Parathyroid adenoma (tissue), 2 donors: Measurements from ENCODE around the gene ARFGAP3.

Source experiments
- H2AFZ ChIP-seq: fragments of 300-600 bp; sonication (generic); one replicate; pipeline ENCODE4 v1.7.0; 2017; ENCODE audit warnings: antibody characterized with exemption, mild to moderate bottlenecking
- H3K27ac ChIP-seq: fragments of 300-600 bp; sonication (generic); one replicate; pipeline ENCODE4 v1.7.0; 2017
- H3K27me3 ChIP-seq: fragments of 300-600 bp; sonication (generic); one replicate; pipeline ENCODE4 v1.7.0; 2017; ENCODE audit warnings: low read length; ENCODE audit not compliant: control insufficient read depth, insufficient read depth
- H3K36me3 ChIP-seq: fragments of 300-600 bp; sonication (generic); one replicate; pipeline ENCODE4 v1.7.0; 2017; ENCODE audit warnings: low read length; ENCODE audit not compliant: control insufficient read depth, insufficient read depth
- H3K4me1 ChIP-seq: fragments of 300-600 bp; sonication (generic); one replicate; pipeline ENCODE4 v1.7.0; 2017; ENCODE audit warnings: control low read depth
- H3K4me2 ChIP-seq: fragments of 300-600 bp; sonication (generic); one replicate; pipeline ENCODE4 v1.7.0; 2017; ENCODE audit warnings: low read length
- H3K4me3 ChIP-seq: fragments of 300-600 bp; sonication (generic); one replicate; pipeline ENCODE4 v1.7.0; 2017; ENCODE audit warnings: low read depth, low read length
- H3K79me2 ChIP-seq: fragments of 300-600 bp; sonication (generic); one replicate; pipeline ENCODE4 v1.7.0; 2017; ENCODE audit warnings: control low read depth
- H3K9ac ChIP-seq: fragments of 300-600 bp; sonication (generic); one replicate; pipeline ENCODE4 v1.7.0; 2017; ENCODE audit warnings: mild to moderate bottlenecking
- H3K9me3 ChIP-seq: fragments of 300-600 bp; sonication (generic); one replicate; pipeline ENCODE4 v1.7.0; 2017; ENCODE audit warnings: low read length; ENCODE audit not compliant: control insufficient read depth
- TF ChIP-seq, protein P1 (sequence below): fragments of 300-600 bp; sonication (generic); IDR thresholded peaks from one replicate; pipeline ENCODE4 v1.7.0; 2017; ENCODE audit warnings: antibody characterized with exemption, mild to moderate bottlenecking
- donor health status: primary hyperparathyroidism.

The ARFGAP3 gene

DNA sequence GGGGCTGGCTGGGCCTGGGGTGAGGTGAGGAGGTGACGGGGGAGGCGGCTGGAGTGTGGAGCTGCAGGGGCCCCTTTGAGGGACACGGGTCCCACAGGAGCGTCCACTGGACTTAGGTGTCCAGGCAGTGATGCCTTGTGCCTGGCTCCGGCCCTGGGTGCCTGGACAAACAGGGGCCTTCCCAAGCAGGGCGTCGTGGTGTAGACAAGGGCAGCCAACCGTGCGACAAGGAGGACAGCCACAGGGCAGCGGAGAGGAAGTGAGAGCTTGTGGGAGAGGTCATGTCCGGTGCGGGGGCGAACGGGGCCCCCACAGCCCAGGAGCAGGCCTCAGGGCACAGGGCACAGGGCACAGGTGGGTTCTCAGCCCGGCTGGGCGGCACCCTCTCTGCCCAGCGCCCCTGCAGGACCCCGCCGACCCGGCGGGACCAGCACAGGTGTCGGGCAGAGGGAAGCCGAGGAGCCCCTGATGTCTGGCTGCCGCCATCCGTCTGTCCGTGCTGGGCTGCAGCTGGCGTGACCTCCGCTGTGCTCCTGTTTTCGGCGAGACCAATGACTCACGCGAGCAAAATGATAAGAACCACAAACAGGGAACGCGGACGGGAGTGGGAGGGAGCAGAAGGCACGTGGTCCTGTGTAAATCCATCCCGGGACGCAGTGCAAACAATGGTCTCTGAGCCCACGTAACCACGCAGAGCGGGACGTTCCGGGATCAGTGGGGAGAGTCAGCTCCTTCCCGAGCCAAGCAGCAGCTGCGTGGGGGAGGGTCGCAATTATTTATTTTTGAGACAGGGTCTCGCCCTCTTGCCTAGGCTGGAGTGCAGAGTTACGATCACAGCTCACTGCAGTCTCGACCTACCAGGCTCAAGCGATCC lies 87.3 kb downstream of the ARFGAP3 start:
- no peak overlapping the region for H3K27ac ChIP-seq
- no peaks in the 10 kb centered on the region for H3K79me2 ChIP-seq
- no peaks in the 10 kb centered on the region for H3K9me3 ChIP-seq
- TF ChIP-seq, protein P1, sequence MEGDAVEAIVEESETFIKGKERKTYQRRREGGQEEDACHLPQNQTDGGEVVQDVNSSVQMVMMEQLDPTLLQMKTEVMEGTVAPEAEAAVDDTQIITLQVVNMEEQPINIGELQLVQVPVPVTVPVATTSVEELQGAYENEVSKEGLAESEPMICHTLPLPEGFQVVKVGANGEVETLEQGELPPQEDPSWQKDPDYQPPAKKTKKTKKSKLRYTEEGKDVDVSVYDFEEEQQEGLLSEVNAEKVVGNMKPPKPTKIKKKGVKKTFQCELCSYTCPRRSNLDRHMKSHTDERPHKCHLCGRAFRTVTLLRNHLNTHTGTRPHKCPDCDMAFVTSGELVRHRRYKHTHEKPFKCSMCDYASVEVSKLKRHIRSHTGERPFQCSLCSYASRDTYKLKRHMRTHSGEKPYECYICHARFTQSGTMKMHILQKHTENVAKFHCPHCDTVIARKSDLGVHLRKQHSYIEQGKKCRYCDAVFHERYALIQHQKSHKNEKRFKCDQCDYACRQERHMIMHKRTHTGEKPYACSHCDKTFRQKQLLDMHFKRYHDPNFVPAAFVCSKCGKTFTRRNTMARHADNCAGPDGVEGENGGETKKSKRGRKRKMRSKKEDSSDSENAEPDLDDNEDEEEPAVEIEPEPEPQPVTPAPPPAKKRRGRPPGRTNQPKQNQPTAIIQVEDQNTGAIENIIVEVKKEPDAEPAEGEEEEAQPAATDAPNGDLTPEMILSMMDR, result no peak
- no peak overlapping the region for H3K4me3 ChIP-seq
- H2AFZ ChIP-seq, result no peak overlapping the region
- no peaks in the 10 kb centered on the region for H3K27me3 ChIP-seq
- H3K36me3 ChIP-seq, result no peaks in the 10 kb centered on the region
- H3K4me2 ChIP-seq, result no peak overlapping the region
- no peaks in the 10 kb centered on the region for H3K4me1 ChIP-seq
- no peak overlapping the region for H3K9ac ChIP-seq

DNA sequence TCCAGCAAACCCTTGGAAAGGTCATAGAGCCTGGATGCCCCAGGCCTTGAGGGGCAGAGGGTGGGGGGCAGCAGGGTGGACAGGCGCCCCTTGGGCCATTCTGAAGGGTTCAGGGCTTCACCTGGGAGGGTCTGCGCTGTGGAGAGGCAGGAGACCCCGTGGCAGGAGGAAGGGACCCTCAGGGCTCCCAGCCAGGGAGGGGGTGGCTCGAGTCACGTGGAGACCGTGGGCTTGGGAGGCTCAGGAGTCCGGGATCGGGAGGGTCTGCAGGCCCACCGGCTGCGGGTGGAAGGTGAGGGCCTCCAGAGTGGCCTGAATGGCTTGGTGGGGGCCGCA lies 87.9 kb downstream of the ARFGAP3 start:
- no peaks in the 10 kb centered on the region for H3K36me3 ChIP-seq
- no peak overlapping the region for H3K9ac ChIP-seq
- H3K9me3 ChIP-seq, result no peaks in the 10 kb centered on the region
- H2AFZ ChIP-seq, result no peak overlapping the region
- no peak overlapping the region for H3K4me2 ChIP-seq
- TF ChIP-seq, protein P1, result no peak
- H3K4me3 ChIP-seq, result no peak overlapping the region
- no peaks in the 10 kb centered on the region for H3K27me3 ChIP-seq
- no peaks in the 10 kb centered on the region for H3K79me2 ChIP-seq
- no peak overlapping the region for H3K27ac ChIP-seq
- H3K4me1 ChIP-seq, result no peaks in the 10 kb centered on the region

DNA sequence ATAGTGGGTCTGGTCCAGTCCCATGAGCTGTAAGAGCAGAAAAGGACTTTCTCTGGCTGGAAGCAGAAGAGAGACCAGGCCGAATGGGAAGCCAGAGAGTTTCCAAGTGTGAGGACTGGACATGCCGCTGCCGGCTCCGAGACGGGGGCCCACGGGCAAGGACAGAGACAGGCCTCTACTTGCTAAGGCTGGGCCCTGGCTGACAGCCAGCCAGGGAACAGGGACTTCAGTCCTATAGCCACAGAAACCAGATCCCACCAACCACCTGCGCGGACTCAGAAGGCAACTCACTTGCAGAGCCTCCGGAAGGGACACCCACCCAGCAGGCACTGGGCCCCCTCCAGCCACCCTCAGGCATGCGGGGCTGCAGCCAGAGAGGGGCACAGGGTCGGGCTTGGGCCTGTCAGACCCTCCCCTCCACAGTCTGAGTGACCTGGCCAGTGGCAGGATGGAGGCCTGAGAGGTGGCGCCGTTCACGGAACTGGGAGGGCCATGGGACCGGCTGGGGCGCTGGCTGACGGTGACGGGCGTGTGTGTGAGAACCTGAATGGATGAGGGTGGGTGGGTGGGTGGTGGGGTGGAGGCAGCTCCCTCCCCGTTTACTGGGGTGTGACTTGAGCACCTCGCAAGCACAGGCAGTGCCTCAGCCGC lies 88.6 kb downstream of the ARFGAP3 start:
- Histone ChIP-seq H3K9ac (no peak overlapping the region), H3K9me3 (no peaks in the 10 kb centered on the region), H3K4me2 (no peak overlapping the region), H3K4me3 (no peak overlapping the region), H2AFZ (no peak overlapping the region), H3K36me3 (no peaks in the 10 kb centered on the region), H3K27ac (no peak overlapping the region), H3K4me1 (no peaks in the 10 kb centered on the region), H3K79me2 (no peaks in the 10 kb centered on the region), H3K27me3 (no peaks in the 10 kb centered on the region)
- TF ChIP-seq, protein P1, result no peak

DNA sequence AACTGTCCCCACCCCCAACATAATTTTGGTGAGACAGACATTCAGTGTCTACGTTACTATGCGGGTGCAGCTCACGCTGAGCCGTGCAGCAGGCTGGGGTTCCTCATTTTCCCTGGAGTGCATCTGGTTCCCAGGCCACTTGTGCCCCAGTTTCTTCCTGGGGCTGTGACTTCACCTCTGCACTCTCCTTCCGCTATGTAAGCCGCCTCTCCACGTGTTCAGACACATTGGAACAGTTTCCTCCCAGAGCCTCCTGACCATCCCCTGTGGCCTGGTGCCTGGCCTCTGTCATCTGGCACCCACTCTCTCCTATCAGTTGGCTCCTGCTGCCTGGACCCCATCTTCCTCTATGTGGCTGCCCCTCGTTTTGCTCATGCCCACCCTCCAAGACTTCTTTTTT lies 90.2 kb downstream of the ARFGAP3 start:
- H3K4me3 ChIP-seq, result no peak overlapping the region
- H3K36me3 ChIP-seq, result no peaks in the 10 kb centered on the region
- H2AFZ ChIP-seq, result no peak overlapping the region
- no peaks in the 10 kb centered on the region for H3K79me2 ChIP-seq
- TF ChIP-seq, protein P1, result no peak
- H3K27me3 ChIP-seq, result no peaks in the 10 kb centered on the region
- no peaks in the 10 kb centered on the region for H3K9me3 ChIP-seq
- H3K27ac ChIP-seq, result no peak overlapping the region
- no peak overlapping the region for H3K9ac ChIP-seq
- no peaks in the 10 kb centered on the region for H3K4me1 ChIP-seq
- H3K4me2 ChIP-seq, result no peak overlapping the region
